CD4-positive, alpha-beta T cell (primary cell): ENCODE data around the gene ARL8B. TPM values are rescaled to one million over a fixed set of nuclear protein-coding genes. Genes with fewer than 3 reads are reported as not detected.
"Not testable (repeated sequence)": the region's sequence is repeated elsewhere in the genome, so short reads cannot be mapped to it uniquely, and the experiment has no call there.

ENCODE experiments used
- ATAC-seq: fragments of 200-7000 bp; cut with Tn5 transposase; one replicate; pipeline ENCODE4 v1.10.0; 2022; ENCODE audit warnings: mild to moderate bottlenecking; ENCODE audit not compliant: poor library complexity
- CTCF ChIA-PET: fragments of 350-600 bp; sonication (Branson Sonifier 250); formaldehyde crosslinking; loops from one replicate; lab custom pipeline; 2021; ENCODE audit warnings: antibody characterized with exemption, inconsistent platforms; lab: Charles Lee
- POLR2A ChIA-PET: fragments of 350-600 bp; sonication (Branson Sonifier 250); formaldehyde crosslinking; loops from one replicate; lab custom pipeline; 2021; ENCODE audit warnings: antibody characterized with exemption, inconsistent platforms; lab: Charles Lee
- DNase-seq, 14 experiments: peaks; one replicate each; pipeline ENCODE4 v3.0.0-alpha.2; 2013 to 2020; ENCODE audit warnings: mixed read lengths in 2 of 14
- H3K27ac ChIP-seq, 2 donors: one replicate each; pipeline versions ENCODE4 v1.5.1 to v1.7.0; 2013; ENCODE audit warnings: low read length in 2 of 2, low read depth in 1 of 2, mild to moderate bottlenecking in 1 of 2
- H3K27me3 ChIP-seq, 2 experiments: 1 replicate in 1 of 2; 2 replicates in 1 of 2; pipeline versions ENCODE4 v1.6.1 to v1.7.0; 2013; ENCODE audit warnings: low read length in 2 of 2, control low read depth in 1 of 2, mild to moderate bottlenecking in 1 of 2, moderate library complexity in 1 of 2; ENCODE audit not compliant: insufficient read depth in 2 of 2, control insufficient read depth in 1 of 2
- H3K36me3 ChIP-seq: one replicate; pipeline ENCODE4 v1.6.1; 2013; ENCODE audit warnings: low read length, control low read depth; ENCODE audit not compliant: insufficient read depth
- H3K4me1 ChIP-seq: one replicate; pipeline ENCODE4 v1.6.1; 2013; ENCODE audit warnings: low read length, control low read depth; ENCODE audit not compliant: insufficient read depth
- H3K4me3 ChIP-seq: one replicate; pipeline ENCODE4 v1.5.1; 2013; ENCODE audit warnings: mild to moderate bottlenecking, low read length, moderate library complexity
- H3K9me3 ChIP-seq, 2 experiments: 1 replicate in 1 of 2; 2 replicates in 1 of 2; pipeline versions ENCODE4 v1.6.1 to v1.7.0; 2013; ENCODE audit warnings: low read length in 2 of 2, mild to moderate bottlenecking in 2 of 2, control low read depth in 1 of 2, moderate library complexity in 1 of 2; ENCODE audit not compliant: control insufficient read depth in 1 of 2, insufficient read depth in 1 of 2
- H3K27ac Mint-ChIP-seq: one replicate; pipeline ENCODE4 v1.8.0; 2020; ENCODE audit warnings: mixed read lengths
- H3K27me3 Mint-ChIP-seq: one replicate; pipeline ENCODE4 v1.8.0; 2021; ENCODE audit warnings: mixed read lengths
- H3K36me3 Mint-ChIP-seq: one replicate; pipeline ENCODE4 v1.8.0; 2021; ENCODE audit warnings: low read depth, mixed read lengths
- H3K4me1 Mint-ChIP-seq: one replicate; pipeline ENCODE4 v1.8.0; 2021; ENCODE audit warnings: low read depth, mixed read lengths
- H3K4me3 Mint-ChIP-seq: one replicate; pipeline ENCODE4 v1.8.0; 2020; ENCODE audit warnings: mild to moderate bottlenecking, mixed read lengths
- H3K9me3 Mint-ChIP-seq: one replicate; pipeline ENCODE4 v1.8.0; 2020; ENCODE audit warnings: mixed read lengths
- intact Hi-C, 2 experiments: fragments of 100-400 bp; cut with DNase I in 1 of 2; cut with micrococcal nuclease in 1 of 2; formaldehyde crosslinking; loops; one replicate each; pipeline versions ENCODE4 v1.15.1 to v1.9.0; 2023 to 2025; cut with DNase I, micrococcal nuclease
- total RNA-seq, 174 experiments: library from RNA in 2 of 174; stranded (reverse) in 2 of 174; gene quantifications; one replicate each; pipeline ENCODE4 v1.2.3 and lab custom pipeline; 2021 to 2026
- TF ChIP-seq, protein P1 (sequence below): fragments of 200-600 bp; IDR thresholded peaks from one replicate; pipeline ENCODE4 v1.8.0; 2022; ENCODE audit warnings: antibody characterized with exemption, mild to moderate bottlenecking

Gene ARL8B
- total RNA-seq, 2 experiments from 2014 or later, result 48.5 to 49.7 TPM

DNA sequence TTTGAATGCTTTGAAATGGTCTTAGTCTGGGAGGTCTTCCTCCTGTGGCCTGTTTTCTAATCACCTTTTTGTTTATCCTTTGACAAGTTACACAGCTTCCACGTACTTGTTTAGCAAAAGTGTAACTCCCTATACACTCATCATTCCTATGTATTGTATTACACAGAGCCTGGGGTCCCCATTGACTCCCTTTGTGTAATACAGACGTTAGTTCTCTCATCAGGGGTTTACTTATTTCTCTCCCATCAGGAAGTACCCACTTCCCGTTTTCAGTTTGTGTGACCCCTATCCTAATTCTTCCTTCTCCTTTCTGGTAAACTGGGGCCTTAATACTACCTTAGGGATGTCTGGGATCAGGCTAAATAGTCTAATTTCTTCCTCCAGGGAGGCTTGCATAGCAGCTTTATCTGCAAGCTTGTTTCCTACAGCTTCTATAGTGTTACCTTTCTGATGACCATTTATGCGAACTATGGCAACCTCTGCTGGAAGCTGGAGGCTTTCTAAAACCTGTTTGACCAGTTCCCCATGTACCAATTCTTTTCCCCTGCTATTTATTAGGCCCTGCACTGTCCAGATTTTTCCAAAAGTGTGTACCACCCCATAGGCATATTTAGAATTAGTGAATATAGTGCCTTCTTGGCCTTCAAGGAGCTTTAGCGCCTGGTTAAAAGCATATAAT lies 22.4 kb downstream of the ARL8B start:
- peaks cover 98% of the 10 kb centered on the region for H3K36me3 Mint-ChIP-seq
- H3K9me3 ChIP-seq, result no peaks in the 10 kb centered on the region
- H3K36me3 ChIP-seq, result peaks cover 22% of the 10 kb centered on the region
- ATAC-seq (no peak), DNase-seq (peak in 2 of 14 experiments; percentile 31 to 35)
- no peak overlapping the region for H3K27ac Mint-ChIP-seq
- intact Hi-C loops, result no loop called here
- H3K27ac ChIP-seq, result no peak overlapping the region
- ChIA-PET CTCF (no interaction called here), POLR2A (no interaction called here)
- H3K4me3 ChIP-seq, result no peak overlapping the region
- peaks cover 20% of the 10 kb centered on the region for H3K4me1 ChIP-seq
- TF ChIP-seq, protein P1, sequence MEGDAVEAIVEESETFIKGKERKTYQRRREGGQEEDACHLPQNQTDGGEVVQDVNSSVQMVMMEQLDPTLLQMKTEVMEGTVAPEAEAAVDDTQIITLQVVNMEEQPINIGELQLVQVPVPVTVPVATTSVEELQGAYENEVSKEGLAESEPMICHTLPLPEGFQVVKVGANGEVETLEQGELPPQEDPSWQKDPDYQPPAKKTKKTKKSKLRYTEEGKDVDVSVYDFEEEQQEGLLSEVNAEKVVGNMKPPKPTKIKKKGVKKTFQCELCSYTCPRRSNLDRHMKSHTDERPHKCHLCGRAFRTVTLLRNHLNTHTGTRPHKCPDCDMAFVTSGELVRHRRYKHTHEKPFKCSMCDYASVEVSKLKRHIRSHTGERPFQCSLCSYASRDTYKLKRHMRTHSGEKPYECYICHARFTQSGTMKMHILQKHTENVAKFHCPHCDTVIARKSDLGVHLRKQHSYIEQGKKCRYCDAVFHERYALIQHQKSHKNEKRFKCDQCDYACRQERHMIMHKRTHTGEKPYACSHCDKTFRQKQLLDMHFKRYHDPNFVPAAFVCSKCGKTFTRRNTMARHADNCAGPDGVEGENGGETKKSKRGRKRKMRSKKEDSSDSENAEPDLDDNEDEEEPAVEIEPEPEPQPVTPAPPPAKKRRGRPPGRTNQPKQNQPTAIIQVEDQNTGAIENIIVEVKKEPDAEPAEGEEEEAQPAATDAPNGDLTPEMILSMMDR, result no peak
- no peaks in the 10 kb centered on the region for H3K27me3 ChIP-seq
- no peak overlapping the region for H3K4me3 Mint-ChIP-seq
- H3K9me3 Mint-ChIP-seq, result peaks cover 10% of the 10 kb centered on the region
- peaks cover 65% of the 10 kb centered on the region for H3K4me1 Mint-ChIP-seq
- H3K27me3 Mint-ChIP-seq, result no peaks in the 10 kb centered on the region

DNA sequence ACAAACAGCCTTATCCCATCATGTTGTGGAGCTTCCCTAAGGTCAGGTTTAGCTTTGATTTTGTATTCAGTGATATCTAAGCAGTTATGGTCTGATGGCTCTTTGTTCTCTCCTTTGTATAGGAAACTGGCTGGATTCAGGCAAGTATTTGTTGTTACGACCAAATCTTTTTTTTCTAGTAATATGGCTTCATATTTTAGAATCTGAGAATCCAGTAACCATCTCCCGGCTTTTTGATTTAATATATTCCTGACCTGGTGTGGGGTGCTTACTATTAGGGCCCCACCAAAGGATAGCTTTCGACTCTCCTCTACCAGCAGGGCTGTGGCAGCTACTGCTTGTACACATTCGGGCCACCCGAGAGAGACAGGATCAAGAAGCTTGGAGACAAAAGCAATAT lies 23.0 kb downstream of the ARL8B start:
- DNase-seq (no peak), ATAC-seq (no peak)
- H3K4me3 ChIP-seq, result no peak overlapping the region
- peaks cover 21% of the 10 kb centered on the region for H3K4me1 ChIP-seq
- Mint-ChIP-seq H3K4me1 (peaks cover 65% of the 10 kb centered on the region), H3K27ac (no peak overlapping the region), H3K27me3 (no peaks in the 10 kb centered on the region), H3K36me3 (peaks cover 99% of the 10 kb centered on the region), H3K4me3 (no peak overlapping the region), H3K9me3 (peaks cover 10% of the 10 kb centered on the region)
- intact Hi-C loops, result no loop called here
- peaks cover 22% of the 10 kb centered on the region for H3K36me3 ChIP-seq
- POLR2A ChIA-PET, result no interaction called here
- H3K27me3 ChIP-seq, result no peaks in the 10 kb centered on the region
- TF ChIP-seq, protein P1, result no peak
- H3K9me3 ChIP-seq, result no peaks in the 10 kb centered on the region
- CTCF ChIA-PET, result no interaction called here
- no peak overlapping the region for H3K27ac ChIP-seq

DNA sequence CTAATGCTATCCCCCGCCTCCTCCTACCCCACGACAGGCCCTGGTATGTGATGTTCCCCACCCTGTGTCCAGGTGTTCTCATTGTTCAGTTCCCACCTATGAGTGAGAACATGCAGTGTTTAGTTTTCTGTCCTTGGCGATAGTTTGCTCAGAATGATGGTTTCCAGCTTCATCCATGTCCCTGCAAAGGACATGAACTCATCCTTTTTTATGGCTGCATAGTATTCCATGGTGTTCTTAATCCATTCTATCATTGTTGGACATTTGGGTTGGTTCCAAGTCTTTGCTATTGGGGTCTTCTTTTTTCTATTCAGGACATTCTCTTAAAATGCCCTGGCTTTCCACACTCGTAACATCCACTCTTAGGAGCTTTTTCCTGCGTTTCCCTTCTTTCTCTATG lies 25.1 kb downstream of the ARL8B start:
- ATAC-seq, H3K4me3 Mint-ChIP-seq, H3K4me3 ChIP-seq, POLR2A ChIA-PET, intact Hi-C loops, H3K27me3 Mint-ChIP-seq, H3K9me3 ChIP-seq, H3K27ac ChIP-seq, H3K9me3 Mint-ChIP-seq, CTCF ChIA-PET, H3K27ac Mint-ChIP-seq, DNase-seq, H3K27me3 ChIP-seq: not testable (repeated sequence)
- peaks cover 14% of the 10 kb centered on the region for H3K4me1 ChIP-seq
- Mint-ChIP-seq H3K4me1 (peaks cover 58% of the 10 kb centered on the region), H3K36me3 (peaks cover 94% of the 10 kb centered on the region)
- H3K36me3 ChIP-seq, result peaks cover 14% of the 10 kb centered on the region
